ENCODE data around the gene LMAN2.

The LMAN2 gene, protein sequence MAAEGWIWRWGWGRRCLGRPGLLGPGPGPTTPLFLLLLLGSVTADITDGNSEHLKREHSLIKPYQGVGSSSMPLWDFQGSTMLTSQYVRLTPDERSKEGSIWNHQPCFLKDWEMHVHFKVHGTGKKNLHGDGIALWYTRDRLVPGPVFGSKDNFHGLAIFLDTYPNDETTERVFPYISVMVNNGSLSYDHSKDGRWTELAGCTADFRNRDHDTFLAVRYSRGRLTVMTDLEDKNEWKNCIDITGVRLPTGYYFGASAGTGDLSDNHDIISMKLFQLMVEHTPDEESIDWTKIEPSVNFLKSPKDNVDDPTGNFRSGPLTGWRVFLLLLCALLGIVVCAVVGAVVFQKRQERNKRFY

DNA sequence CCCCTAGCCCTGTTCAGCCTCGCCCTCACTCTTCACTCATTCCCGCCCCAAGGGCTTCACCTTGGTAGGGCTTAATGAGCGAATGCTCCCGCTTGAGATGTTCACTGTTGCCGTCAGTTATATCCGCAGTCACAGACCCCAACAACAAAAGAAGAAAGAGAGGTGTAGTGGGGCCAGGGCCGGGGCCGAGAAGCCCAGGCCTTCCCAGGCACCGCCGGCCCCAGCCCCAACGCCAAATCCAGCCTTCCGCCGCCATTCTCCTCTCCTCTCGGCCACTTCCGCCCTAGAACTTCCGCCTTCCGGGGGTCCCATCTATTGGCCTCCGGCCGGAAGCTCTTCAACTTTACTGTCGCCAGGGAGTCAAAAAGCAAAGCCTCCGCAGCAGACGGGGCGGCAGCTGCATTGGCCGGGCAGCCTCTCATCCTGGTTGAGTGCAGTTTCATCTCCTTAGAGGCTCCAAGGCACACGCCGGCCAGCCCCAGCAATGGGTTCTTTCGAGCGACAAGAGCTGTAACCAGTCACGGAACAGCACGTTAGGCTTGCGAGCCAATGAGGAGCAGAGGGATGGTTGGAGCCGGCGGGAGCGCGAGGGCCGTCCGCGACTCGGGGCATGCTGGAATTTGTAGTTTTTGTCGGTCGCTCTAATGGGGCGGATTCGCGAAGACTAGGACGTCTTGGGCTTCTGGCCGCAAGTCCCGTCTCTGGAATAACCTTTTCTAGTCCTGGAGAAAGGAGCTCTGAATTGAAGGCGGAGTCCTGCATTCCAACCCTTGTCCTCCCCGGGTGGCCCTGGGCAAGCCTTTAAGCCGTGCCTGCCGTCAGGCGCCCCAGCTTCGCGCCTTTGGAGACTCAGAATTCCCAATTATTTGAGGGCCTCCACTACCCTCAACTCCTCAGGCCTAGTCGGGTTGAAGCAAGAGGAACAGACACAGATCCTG is at the start of gene LMAN2:
Gene LMAN2 (minus strand): TSS at position 277 of the 938 bp plus-strand sequence. CDS start 21 bp downstream, at position 256.
- peak; percentile 98 for ATAC-seq

DNA sequence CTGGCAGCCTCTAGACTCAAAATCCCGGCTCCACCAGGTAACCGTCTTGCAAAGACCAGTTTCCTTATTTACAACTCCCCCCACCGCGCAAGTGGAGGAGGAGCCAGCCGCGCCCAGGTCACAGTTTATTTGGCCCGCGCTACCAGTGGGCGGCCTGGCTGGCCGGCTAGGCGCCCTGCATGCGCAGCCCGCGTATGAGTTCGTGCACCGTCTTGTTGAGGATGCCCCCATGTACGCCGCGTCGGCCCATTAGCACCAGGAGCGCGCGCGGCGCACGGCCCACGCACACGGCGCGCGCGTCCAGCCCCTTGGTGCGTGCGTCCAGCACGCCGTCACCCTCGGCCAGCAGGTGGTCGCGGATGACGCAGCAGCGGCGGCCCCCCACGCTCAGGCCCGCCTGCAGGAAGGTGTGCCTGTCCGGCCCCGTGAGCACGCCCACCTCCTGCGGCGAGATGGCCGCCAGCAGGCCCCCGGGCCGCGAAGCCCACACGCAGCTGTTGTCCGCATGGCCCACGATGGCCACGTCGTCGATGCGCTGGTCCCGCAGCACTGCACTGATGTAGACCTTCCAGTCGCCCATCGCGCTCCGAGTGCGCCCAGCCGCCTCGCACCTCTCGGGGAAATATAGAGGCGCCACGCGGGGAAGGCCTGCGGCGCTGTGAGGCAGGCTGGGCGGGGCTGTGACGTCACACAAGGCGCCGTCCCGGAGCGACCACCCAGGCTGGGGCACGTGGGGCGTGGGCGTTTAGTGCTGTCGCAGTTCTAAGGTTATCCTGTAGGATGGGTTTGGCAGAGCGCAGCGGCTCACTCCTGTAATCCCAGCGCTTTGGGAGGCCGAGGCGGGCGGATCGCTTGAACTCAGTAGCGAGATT is 48.8 kb upstream of the LMAN2 start, which contains the start of gene PFN3:
Gene PFN3 (minus strand): TSS at position 665 of the 872 bp plus-strand sequence. CDS start 85 bp downstream, at position 580.
- no peak for ATAC-seq

DNA sequence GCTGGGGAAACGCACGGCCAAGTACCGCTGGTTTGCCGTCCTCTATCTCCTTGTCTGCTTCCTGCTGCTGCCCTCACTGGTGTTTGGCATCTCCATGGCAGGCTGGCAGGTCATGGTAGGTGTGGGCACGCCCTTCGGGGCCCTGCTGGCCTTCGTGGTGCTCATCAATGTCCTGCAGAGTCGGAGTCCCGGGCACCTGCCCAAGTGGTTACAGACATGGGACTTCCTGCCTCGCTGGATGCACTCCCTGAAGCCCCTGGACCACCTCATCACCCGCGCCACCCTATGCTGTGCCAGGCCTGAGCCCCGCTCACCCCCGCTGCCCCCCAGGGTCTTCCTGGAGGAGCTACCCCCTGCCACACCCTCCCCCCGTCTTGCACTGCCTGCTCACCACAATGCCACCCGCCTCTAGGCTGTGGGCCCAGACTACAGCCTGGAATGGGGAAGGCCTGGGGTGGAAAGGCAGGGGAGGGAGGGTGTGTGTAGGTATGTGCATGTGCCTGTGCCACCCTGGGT is 46.5 kb upstream of the LMAN2 start:
- no peak for ATAC-seq

- no peak for ATAC-seq
Measured at GRCh38 chr5:177396807-177397206, 45.3 kb upstream of the LMAN2 start.

DNA sequence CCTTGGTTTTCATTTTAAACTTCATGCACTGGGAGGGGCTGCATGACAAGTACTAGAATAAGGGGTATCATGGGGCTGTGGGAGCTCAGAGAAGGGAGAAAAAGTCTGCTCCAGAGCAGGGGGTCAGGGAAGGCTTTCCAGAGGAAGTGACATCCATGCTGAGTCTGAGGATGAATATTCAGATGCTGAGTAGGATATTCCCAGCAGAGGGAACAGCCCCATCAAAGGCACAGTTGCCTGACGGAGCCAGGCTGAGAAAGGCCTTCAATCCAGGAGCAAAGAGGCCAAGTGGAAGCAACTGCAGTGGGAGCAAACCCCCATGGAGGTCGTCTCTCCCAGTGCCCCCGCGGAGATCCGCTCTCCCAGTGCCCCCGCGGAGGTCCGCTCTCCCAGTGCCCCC is 44.6 kb upstream of the LMAN2 start:
- no peak for ATAC-seq

- ATAC-seq: no peak
Measured at GRCh38 chr5:177393990-177394389, 42.5 kb upstream of the LMAN2 start.

DNA sequence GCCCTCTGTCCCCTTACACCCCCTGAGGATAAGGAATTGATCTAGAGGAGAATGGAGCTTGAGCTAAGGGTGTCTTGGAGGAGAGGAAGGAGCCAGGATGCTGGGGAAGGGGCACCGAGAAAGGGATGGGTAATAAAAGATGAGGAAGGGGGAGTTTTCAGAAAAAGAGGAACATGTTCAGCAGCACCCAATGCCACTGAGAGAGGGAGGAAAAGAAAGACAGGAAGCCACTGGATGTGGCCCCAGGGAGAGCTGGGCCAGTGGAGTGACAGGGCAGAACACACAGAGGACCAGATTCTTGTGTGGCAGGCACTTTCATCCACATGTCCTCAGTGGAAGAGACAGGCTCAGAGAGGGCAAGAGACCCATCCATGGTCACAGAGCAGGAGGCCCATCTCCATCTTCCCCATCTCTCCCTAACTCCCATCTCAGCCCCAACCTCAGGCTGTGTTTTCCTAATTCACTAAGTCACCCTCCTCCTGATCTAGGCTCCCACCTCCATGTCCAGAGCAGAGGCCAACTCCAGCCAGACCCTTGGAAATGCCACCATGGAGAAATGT is 41.8 kb upstream of the LMAN2 start:
- ATAC-seq: no peak

DNA sequence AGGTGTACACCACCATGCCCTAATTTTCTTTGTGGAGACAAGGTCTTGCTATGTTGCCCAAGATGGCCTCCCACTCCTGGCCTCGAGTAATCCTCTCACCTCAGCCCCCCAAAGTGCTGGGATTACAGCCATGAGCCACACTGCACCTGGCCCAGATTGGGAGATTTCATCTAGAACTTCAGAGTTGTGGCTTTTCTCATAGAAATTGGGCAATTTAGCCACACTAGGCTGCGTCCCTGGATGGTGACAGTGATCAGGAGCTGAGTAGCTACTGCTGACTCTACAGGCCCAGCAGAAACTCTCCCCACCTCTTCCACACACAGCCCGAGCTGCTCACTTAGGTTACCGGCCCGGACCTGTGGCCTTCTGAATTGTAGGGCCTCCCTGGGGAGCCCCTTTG is 41.3 kb upstream of the LMAN2 start:
- ATAC-seq: no peak

DNA sequence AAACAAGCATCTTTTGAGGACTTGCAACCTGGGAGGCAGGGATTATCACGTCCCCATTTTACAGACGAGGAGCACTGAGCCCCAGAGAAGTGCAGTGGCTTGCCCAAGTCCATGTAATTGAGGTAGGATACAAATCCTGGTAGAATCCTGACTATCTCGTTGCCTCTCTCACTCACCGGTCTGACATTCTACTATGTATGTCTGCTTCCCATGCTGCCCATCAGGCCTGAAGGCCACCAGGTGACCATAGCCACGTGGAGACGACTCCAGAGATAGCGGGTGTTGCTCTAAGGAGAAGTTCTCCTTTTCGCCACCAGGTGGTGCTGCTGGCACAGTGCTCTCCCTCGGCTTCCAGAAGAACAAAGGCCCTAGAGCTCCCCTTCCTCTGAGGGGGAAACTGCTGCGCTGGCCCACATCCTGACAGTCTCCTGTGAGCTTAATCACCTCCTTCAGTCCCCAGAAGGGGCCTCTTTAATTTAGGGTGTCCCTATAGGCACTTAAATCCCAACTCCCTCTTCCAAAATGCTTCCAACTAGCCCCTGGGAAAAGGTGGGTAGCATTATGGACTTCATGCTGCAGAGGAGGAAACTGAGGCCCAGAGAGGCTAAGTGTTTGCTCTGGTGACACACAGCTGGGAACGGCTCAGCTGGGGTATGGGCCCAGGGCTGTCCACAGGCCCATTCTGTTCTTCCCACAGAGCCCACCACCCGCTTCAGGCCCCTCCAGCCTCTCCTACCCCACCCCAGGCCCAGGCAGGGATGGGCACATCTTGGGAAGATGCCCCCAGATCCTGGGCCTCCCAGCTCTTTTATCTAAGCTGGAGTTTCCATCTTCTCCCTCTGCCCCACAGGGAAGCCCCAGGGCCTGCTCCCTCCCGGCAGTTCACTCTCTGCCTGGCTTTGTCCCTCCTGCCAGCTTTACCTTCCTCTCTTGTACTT is 39.2 kb upstream of the LMAN2 start:
- peak; percentile 56 to 61 for ATAC-seq

DNA sequence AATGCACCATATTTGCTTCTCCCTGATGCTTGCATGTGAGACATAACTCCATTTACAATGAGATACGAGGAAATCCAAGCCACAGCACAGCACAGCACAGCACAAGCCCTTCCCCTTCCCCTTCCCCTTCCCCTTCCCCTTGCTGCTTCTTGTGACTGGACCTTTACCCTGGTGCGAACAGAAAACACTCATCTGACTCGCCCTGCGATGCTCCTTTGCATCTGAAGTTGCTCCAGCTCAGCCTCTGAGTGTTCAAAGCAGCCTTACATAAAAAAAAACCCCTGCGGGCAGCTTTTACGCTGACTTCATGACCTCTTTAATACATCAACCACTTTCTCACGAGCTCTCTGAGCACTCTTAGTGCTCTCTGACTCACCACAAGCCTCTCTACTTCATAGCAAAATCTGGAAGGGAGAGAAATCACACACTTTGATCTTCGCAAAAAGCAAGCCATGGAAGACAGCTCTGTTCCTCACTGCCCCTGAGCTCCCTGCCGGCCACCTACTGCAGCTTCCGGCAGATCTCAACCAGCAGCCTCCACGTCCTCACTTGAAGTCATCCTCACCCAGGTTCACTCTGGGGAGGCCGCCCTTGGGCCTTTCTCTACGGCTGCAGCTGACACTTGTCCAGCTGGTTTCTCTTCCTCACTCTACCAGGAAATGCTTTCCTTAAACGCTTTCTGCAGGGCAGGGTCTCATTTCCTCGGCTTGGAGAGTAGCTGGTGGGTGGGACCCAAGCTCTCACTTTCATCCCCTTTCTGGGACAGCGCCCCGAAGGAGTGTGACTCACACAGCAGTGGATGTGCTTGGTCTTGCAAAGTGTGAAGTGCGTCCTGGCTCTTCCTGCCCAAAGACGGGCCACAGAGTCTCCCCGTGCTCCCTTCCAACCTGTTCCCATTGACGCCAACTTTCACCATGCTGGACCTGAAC is 38.0 kb upstream of the LMAN2 start:
- peak; percentile 90 for ATAC-seq

GRCh38 chr5:177388521-177389052 is 37.1 kb upstream of the LMAN2 start:
- no peak for ATAC-seq

GRCh38 chr5:177387405-177387804 is 35.9 kb upstream of the LMAN2 start:
- no peak for ATAC-seq

GRCh38 chr5:177386542-177386941 is 35.1 kb upstream of the LMAN2 start:
- no peak for ATAC-seq

DNA sequence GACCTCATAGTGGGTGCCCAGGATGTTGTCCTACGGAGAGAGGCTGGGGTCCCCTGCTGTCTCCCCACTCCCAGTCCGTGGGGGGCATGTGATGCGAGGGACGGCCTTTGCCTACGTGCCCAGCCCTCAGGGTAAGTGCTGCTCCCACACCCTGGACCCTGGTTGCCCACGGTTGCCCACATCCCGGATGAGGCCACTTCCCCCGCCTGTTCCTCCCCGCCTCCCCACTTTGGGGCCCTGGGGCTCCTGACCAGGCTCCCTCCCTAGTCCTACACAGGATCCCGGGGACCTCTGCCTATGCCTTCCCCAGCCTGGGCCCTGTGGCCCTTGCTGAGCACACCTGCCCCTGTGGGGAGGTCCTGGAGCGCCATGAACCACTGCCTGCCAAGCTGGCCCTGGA is 34.3 kb upstream of the LMAN2 start:
- ATAC-seq: no peak

DNA sequence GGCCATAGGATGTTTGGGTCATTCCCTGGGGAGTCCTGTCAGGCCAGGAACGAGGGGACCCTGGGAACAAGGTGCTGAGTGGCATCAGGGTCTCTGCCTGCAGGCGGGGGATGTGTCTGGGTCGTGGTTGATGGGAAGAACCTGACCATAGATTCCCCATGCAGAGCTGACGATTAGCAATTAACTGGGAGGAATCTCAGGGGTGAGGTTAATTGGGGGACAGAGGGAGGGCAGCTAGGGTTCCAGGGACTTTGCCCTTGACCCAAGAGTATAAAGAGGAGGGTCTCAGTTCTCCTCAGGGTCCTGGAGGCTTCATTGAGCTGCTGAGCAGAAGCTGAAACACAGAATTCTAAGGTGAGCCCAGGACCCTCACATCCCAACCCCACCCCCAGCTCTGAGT is 32.7 kb upstream of the LMAN2 start, which contains the start of gene SLC34A1:
Gene SLC34A1 (plus strand): TSS at position 301 of the 400 bp plus-strand sequence. CDS start 1,308 bp downstream, outside the sequence.
- ATAC-seq: no peak

GRCh38 chr5:177383181-177383580 is 31.7 kb upstream of the LMAN2 start:
- ATAC-seq: no peak

- ATAC-seq: no peak
Measured at GRCh38 chr5:177382423-177383029, 31.1 kb upstream of the LMAN2 start.

DNA sequence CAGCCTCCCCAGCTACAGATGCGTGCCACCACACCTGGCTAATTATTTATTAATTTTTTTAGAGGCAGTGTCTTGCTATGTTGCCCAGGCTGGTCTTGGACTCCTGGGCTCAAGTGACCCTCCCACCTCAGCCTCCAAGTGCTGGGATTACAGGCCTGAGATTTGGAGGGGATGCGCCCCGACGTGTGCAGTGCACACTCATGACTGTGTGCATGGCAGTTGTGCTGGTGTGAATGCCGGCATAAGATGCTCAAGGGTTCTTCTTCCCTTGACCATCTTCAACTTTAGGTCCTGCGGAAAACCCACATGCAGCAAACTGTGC is 29.3 kb upstream of the LMAN2 start:
- no peak for ATAC-seq

Data from activated CD4-positive, CD25-positive, alpha-beta regulatory T cell treated with anti-CD3 and anti-CD28 coated beads, Interleukin-2, amount 50 U/mL, for 24 hours (primary cell).